T-helper 2 cell (primary cell): Measurements from ENCODE around the gene KRTAP5-2.

Experiments used
- DNase-seq, 5 experiments: peaks; one replicate each; pipeline versions ENCODE4 v3.0.0 to v3.0.0-alpha.2; 2012 to 2022

KRTAP5-2 gene

DNA sequence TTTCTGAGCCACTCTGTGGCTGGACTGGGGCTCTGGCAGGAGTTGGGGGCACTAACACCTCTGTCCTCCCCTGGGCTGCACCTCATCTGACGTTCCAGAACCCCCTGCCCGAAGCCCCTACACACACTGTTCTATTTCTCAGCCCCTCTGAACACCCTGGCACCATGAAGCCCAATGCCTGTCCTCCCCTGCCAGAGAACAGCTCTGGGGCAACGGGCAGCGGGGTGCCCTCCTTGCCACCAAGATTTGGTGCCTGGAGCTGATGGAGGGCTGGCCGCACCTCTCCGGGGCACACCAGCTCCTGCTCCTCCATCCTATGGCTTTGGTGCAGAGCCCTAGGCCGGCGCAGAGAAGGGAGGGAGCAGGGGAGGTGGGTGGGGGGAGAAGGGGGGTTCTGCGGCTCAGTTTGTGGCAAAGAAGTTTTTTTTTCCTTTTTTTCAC, 42.4 kb downstream of the KRTAP5-2 start:
- no peak for DNase-seq

DNA sequence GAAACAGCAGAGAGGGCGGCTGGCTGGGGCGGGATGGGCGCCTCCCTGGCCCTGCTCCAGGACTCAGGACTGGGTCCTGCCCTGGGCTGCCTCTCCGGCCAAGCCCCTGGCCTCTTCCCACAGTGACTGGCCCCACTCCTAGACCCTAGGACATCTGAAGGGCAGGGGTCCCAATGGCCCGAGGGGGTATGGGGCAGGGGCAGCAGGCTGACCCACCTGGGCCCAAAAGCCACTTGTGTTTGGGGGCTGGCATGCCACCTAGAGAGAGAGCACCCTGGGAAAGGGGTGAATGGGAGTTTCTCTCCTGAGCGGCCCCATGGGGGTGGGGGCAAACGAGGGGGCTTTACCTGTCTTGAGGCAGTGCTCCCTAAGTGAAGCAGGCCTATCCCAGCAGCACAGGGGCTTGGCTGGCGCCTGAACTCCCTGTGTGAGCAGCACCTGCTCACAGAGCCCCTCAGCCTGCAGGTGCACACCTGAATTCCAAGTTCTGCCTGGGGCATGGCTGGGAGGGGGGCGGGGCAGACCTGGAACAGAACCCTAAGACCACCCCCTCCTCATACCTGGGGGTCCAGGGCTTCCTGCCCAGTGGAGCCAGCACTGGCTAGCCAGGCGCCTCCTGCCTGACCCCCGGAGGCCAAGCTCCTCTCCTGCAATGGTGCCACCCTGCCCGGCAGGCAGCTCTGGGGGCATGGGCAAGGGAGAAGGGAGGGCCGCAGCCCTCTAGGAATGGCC, 42.9 kb downstream of the KRTAP5-2 start:
- no peak for DNase-seq

DNA sequence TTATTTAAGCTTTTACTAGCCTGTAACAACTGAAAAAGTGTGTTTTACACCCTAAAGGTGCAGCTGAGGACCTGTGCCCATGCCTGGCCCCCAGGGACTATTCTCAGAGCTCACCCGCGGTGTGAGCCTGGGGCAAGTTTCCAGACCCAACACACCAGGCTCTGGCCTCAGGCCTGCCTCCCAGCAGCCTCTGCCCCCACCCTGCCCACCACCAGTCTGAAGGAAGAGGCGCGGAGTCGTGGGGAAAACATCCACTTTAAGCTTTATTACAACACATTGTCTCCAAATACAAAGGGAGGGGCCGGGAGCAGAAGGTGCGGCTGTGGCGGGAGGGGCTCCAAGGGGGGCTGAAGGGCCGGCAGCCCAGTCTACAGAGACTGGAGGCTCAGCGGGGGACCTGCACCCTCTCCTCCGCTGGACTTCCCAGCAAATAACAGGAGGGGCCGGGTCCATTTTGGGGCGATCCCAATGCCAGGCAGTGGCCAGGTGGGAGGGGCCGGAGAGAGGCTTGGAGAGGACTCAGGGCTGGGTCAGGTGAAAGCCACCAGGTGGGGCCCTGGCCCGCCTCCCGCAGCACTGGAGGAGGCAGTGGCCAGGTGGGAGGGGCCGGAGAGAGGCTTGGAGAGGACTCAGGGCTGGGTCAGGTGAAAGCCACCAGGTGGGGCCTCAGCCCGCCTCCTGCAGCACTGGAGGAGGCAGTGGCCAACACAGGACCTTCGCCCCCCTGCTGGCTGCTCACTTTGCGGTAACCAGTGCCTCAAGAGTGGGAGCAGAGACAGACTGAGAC, 44.1 kb downstream of the KRTAP5-2 start:
- DNase-seq: no peak

GRCh38 chr11:1549338-1550330, 48.5 kb downstream of the KRTAP5-2 start:
- DNase-seq: no peak

GRCh38 chr11:1548221-1549070, 49.6 kb downstream of the KRTAP5-2 start:
- DNase-seq: no peak

DNA sequence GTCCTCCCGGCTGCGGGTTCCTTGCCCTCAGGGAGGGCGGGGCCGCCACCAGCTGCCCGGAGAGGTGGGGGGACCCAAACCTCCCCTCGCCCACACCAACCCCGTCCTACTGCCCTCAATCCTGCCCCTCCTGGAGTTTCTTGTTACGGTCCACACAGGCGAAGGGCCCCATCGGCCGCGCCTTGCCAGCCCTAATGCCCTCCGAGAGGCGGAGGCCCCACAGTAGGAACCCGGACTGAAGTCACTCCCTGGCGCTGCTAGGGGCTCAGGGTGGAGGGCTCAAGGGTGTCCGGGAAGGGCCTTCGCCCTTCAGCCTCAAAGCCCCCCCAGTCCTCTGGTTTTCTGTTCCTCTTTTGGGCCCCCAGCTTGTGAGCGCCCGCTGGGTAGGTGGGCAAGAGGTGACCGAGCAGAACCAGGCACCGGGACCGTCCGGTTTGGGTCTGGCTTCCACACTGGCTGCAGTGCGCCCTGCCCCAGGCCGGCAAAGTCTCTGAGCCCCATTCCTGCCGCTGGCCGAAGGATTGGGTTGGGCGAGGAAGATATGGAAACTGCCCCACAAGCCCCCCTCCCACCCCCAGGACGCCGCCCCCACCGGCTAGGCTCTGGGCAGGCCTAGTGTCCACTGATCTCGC, 50.5 kb downstream of the KRTAP5-2 start:
- no peak for DNase-seq
